A549 (cell line): ENCODE results near the gene POLR3GL.

Experiments
- BHLHE40 ChIP-seq: IDR thresholded peaks from 2 replicates; pipeline ENCODE4 v1.6.1; 2012; ENCODE audit warnings: low read depth, low read length, inconsistent platforms
- CHD4 ChIP-seq: fragments of 200-600 bp; sonication (generic); IDR thresholded peaks from 2 replicates; pipeline ENCODE4 v1.6.1; 2016; ENCODE audit warnings: antibody characterized with exemption, mild to moderate bottlenecking, borderline replicate concordance
- EP300 ChIP-seq, 2 experiments: fragments of >200 bp; sonication (Bioruptor Twin); formaldehyde crosslinking; IDR thresholded peaks; 2 replicates in 1 of 2; 3 replicates in 1 of 2; pipeline ENCODE4 v1.6.1; 2016 to 2017
- MAZ ChIP-seq: fragments of 150-350 bp; IDR thresholded peaks from 2 replicates; pipeline ENCODE4 v1.6.1; 2014; ENCODE audit warnings: antibody characterized with exemption, low read depth, low read length, borderline replicate concordance
- NR3C1 ChIP-seq: fragments of >200 bp; sonication (Bioruptor Twin); formaldehyde crosslinking; IDR thresholded peaks from 3 replicates; pipeline ENCODE4 v1.6.1; 2017
- PHF8 ChIP-seq: fragments of 200-600 bp; sonication (generic); IDR thresholded peaks from 2 replicates; pipeline ENCODE4 v1.6.1; 2016; ENCODE audit warnings: low read depth, mild to moderate bottlenecking, antibody characterized with exemption, moderate library complexity, borderline replicate concordance
- POLR2A ChIP-seq: IDR thresholded peaks from 2 replicates; pipeline ENCODE4 v1.6.1; 2012; ENCODE audit warnings: mild to moderate bottlenecking, low read length
- SMC3 ChIP-seq: fragments of >200 bp; sonication (Bioruptor Twin); formaldehyde crosslinking; IDR thresholded peaks from 3 replicates; pipeline ENCODE4 v1.6.1; 2018; ENCODE audit warnings: inconsistent platforms
- ZNF302 ChIP-seq: fragments of 250-450 bp; sonication (Bioruptor Pico); IDR thresholded peaks from 2 replicates; pipeline ENCODE4 v1.9.0; 2021; ENCODE audit warnings: inconsistent platforms, mild to moderate bottlenecking, moderate library complexity
- TF ChIP-seq, protein P1 (sequence below): fragments of >200 bp; sonication (Bioruptor Twin); formaldehyde crosslinking; IDR thresholded peaks from 3 replicates; pipeline ENCODE4 v1.5.1; 2016
- TF ChIP-seq, protein P2 (sequence below): fragments of 250-450 bp; sonication (Bioruptor Pico); IDR thresholded peaks from 2 replicates; pipeline ENCODE4 v1.5.0; 2020; ENCODE audit warnings: low read depth, mild to moderate bottlenecking, moderate library complexity

DNA sequence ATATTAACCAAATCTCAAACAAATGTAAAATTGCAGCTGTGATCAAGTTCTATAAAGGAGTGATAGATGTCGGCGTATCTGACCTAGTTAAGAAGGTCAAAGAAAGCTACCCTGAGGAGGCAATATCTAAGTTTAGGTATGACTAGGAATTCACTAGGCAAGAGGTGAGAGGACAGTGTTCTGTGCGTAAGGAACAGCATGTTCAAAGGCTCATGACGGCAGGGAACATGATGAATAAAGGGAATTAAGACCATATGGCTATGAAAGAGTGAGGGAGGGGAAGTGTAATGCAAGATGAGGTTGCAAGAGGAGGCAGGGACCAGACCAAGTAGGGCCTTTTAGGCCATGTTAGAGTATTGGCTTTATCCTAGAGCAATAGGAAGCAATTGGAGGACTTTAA, 15.3 kb upstream of the POLR3GL start:
- TF ChIP-seq BHLHE40 = no peak
- TF ChIP-seq, protein P1, sequence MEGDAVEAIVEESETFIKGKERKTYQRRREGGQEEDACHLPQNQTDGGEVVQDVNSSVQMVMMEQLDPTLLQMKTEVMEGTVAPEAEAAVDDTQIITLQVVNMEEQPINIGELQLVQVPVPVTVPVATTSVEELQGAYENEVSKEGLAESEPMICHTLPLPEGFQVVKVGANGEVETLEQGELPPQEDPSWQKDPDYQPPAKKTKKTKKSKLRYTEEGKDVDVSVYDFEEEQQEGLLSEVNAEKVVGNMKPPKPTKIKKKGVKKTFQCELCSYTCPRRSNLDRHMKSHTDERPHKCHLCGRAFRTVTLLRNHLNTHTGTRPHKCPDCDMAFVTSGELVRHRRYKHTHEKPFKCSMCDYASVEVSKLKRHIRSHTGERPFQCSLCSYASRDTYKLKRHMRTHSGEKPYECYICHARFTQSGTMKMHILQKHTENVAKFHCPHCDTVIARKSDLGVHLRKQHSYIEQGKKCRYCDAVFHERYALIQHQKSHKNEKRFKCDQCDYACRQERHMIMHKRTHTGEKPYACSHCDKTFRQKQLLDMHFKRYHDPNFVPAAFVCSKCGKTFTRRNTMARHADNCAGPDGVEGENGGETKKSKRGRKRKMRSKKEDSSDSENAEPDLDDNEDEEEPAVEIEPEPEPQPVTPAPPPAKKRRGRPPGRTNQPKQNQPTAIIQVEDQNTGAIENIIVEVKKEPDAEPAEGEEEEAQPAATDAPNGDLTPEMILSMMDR = no peak
- no peak for TF ChIP-seq SMC3
- TF ChIP-seq EP300 (IDR thresholded peaks at IDR 0.05) = no peak
- no peak for TF ChIP-seq MAZ
- TF ChIP-seq NR3C1 = no peak
- TF ChIP-seq POLR2A = no peak
- TF ChIP-seq ZNF302 (CRISPR knock-in tag) = no peak
- TF ChIP-seq PHF8 = no peak
- TF ChIP-seq, protein P2, sequence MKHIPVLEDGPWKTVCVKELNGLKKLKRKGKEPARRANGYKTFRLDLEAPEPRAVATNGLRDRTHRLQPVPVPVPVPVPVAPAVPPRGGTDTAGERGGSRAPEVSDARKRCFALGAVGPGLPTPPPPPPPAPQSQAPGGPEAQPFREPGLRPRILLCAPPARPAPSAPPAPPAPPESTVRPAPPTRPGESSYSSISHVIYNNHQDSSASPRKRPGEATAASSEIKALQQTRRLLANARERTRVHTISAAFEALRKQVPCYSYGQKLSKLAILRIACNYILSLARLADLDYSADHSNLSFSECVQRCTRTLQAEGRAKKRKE (CRISPR knock-in tag) = no peak
- no peak for TF ChIP-seq CHD4
